ENCODE results near the gene LIME1. TPM values are rescaled to one million over a fixed set of nuclear protein-coding genes. Genes with fewer than 3 reads are reported as not detected.

The LIME1 gene
- polyA plus RNA-seq, 3 donors: 0.39 to 8.8 (median 0.62) TPM

DNA sequence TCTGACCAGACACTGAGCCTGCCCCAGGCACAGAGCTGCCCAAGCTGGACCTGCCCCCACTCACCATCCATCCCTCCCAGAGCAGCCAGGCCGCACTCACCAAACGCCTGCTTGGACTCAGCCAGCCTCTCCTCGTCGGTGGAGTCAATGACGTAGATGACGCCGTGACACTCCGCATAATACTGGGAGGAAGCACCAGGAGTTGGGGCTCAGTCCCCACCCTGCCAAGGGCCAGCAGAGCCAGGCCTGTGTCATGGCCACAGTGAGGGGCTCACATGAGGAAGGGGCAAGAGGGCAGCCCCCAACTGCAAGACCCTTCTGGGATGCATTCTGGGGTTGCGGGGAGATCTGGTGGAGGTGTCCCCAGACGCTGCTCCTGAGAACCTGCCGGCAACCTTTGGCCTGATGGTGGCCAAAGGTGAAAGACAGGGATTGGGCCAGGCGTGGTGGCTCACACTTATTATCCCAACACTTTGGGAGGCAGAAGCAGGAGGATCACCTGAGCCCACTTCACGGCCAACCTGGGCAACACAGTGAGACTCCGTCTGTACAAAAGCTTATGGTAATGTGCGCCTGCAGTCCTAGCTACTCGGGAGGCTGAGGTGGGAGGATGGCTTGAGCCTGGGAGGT lies 34.3 kb upstream of the LIME1 start:
- Mint-ChIP-seq H3K4me1 (peaks cover 14% of the 10 kb centered on the region), H3K9me3 (no peaks in the 10 kb centered on the region), H3K27ac (no peak overlapping the region), H3K36me3 (peaks cover 26 to 37% of the 10 kb centered on the region in 2 donors), H3K4me3 (no peak overlapping the region), H3K27me3 (ENCODE audit: low read depth in 3 of 3) (peaks cover 2 to 9% (median 3%) of the 10 kb centered on the region in 3 donors)
- Histone ChIP-seq H3K4me3 (replicated peaks in 1 of 3; ENCODE audit: low read depth in 2 of 3, low read length in 3 of 3) (no peak overlapping the region), H3K9ac (ENCODE audit: insufficient read depth, low read length, poor library complexity, severe bottlenecking) (no peak overlapping the region), H2AFZ (ENCODE audit: insufficient read depth, low read depth, low read length, poor library complexity, severe bottlenecking) (no peak overlapping the region), H3K9me3 (replicated peaks in 1 of 2; ENCODE audit: control insufficient read depth in 1 of 2, insufficient read depth in 1 of 2, low read length in 2 of 2) (no peaks in the 10 kb centered on the region), H3K79me2 (ENCODE audit: insufficient read depth, low read length) (peaks cover 21% of the 10 kb centered on the region), H3K4me1 (ENCODE audit: control insufficient read depth in 1 of 2, insufficient read depth in 2 of 2, low read length in 2 of 2) (peaks cover 13 to 14% of the 10 kb centered on the region in 2 donors), H3K27me3 (ENCODE audit: control insufficient read depth in 2 of 2, insufficient read depth in 2 of 2, low read length in 2 of 2) (peaks cover 0 to 4% of the 10 kb centered on the region in 2 donors), H3K27ac (ENCODE audit: low read depth in 1 of 2, low read length in 2 of 2) (no peak overlapping the region), H3K4me2 (replicated peaks; ENCODE audit: extremely low read depth, low read length, poor library complexity, severe bottlenecking) (no peak overlapping the region), H3K36me3 (replicated peaks in 1 of 2; ENCODE audit: control insufficient read depth in 1 of 2, insufficient read depth in 2 of 2, low read length in 2 of 2) (peaks cover 27 to 29% of the 10 kb centered on the region in 2 donors), H4K20me1 (ENCODE audit: insufficient read depth, low read length) (peaks cover 59% of the 10 kb centered on the region)
- no peak for DNase-seq
- WGBS (ENCODE audit: insufficient coverage): 97% methylated on average over 15 of the region's 16 CpGs
- intact Hi-C loops (cut with micrococcal nuclease): no loop called here
- TF ChIP-seq, protein P1, sequence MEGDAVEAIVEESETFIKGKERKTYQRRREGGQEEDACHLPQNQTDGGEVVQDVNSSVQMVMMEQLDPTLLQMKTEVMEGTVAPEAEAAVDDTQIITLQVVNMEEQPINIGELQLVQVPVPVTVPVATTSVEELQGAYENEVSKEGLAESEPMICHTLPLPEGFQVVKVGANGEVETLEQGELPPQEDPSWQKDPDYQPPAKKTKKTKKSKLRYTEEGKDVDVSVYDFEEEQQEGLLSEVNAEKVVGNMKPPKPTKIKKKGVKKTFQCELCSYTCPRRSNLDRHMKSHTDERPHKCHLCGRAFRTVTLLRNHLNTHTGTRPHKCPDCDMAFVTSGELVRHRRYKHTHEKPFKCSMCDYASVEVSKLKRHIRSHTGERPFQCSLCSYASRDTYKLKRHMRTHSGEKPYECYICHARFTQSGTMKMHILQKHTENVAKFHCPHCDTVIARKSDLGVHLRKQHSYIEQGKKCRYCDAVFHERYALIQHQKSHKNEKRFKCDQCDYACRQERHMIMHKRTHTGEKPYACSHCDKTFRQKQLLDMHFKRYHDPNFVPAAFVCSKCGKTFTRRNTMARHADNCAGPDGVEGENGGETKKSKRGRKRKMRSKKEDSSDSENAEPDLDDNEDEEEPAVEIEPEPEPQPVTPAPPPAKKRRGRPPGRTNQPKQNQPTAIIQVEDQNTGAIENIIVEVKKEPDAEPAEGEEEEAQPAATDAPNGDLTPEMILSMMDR (IDR thresholded peaks at IDR 0.05): no peak

DNA sequence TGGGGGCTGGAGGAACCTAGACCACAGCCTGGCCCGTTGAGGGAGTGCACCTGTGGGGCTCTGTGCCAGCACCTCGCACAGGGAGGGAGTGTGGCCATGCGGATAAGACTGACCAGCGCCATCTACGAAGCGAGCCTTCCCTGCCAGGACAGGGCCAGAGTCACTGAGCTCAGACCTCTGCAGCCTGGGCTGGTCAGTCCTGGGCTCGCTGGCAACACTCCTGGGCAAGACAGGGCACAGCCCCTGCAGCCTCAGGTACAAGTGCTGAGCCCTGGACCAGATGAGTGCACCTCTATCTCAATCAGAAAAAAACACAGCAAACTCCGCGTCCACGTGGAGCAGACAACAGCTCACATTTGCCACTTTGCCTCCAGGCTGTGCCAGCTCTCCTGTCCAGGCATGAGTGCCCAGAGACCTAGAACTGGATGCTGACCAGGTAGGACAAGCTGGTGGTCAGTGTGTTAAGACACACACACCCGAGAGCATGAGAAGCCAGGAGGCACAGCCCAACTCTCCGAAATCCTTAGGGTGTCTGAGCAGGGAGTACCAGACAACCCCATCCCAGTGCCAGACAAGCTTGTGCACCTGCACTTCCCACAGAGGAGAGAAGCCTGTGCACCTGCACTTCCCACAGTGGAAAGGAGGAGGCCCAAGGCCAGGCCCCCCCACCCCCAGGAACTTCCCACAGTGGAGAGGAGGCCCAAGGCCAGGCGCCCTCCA lies 33.6 kb upstream of the LIME1 start:
- intact Hi-C loops (cut with micrococcal nuclease): no loop called here
- no peak overlapping the region for H3K27ac ChIP-seq (ENCODE audit: low read depth in 1 of 2, low read length in 2 of 2)
- H3K4me3 ChIP-seq (replicated peaks in 1 of 3; ENCODE audit: low read depth in 2 of 3, low read length in 3 of 3): no peak overlapping the region
- H3K4me1 ChIP-seq (ENCODE audit: control insufficient read depth in 1 of 2, insufficient read depth in 2 of 2, low read length in 2 of 2): peaks cover 9 to 18% of the 10 kb centered on the region in 2 donors
- TF ChIP-seq, protein P1 (IDR thresholded peaks at IDR 0.05): no peak
- WGBS (ENCODE audit: insufficient coverage): 93% methylated on average over 9 of the region's 13 CpGs
- H4K20me1 ChIP-seq (ENCODE audit: insufficient read depth, low read length): peaks cover 52% of the 10 kb centered on the region
- H3K9me3 Mint-ChIP-seq: no peaks in the 10 kb centered on the region
- H3K4me3 Mint-ChIP-seq: no peak overlapping the region
- H3K27me3 ChIP-seq (ENCODE audit: control insufficient read depth in 2 of 2, insufficient read depth in 2 of 2, low read length in 2 of 2): no peaks in the 10 kb centered on the region
- H2AFZ ChIP-seq (ENCODE audit: insufficient read depth, low read depth, low read length, poor library complexity, severe bottlenecking): no peak overlapping the region
- H3K79me2 ChIP-seq (ENCODE audit: insufficient read depth, low read length): peaks cover 26% of the 10 kb centered on the region
- no peak overlapping the region for H3K4me2 ChIP-seq (replicated peaks; ENCODE audit: extremely low read depth, low read length, poor library complexity, severe bottlenecking)
- H3K36me3 ChIP-seq (replicated peaks in 1 of 2; ENCODE audit: control insufficient read depth in 1 of 2, insufficient read depth in 2 of 2, low read length in 2 of 2): peaks cover 27 to 29% of the 10 kb centered on the region in 2 donors
- no peak overlapping the region for H3K27ac Mint-ChIP-seq
- H3K9me3 ChIP-seq (replicated peaks in 1 of 2; ENCODE audit: control insufficient read depth in 1 of 2, insufficient read depth in 1 of 2, low read length in 2 of 2): no peaks in the 10 kb centered on the region
- H3K36me3 Mint-ChIP-seq: peaks cover 26 to 37% of the 10 kb centered on the region in 2 donors
- peaks cover 0 to 2% (median 2%) of the 10 kb centered on the region in 3 donors for H3K27me3 Mint-ChIP-seq (ENCODE audit: low read depth in 3 of 3)
- H3K4me1 Mint-ChIP-seq: peaks cover 10% of the 10 kb centered on the region
- DNase-seq: no peak
- H3K9ac ChIP-seq (ENCODE audit: insufficient read depth, low read length, poor library complexity, severe bottlenecking): no peak overlapping the region
